ENCODE data around the gene HEBP2. TPM values are rescaled to one million over a fixed set of nuclear protein-coding genes. Genes with fewer than 3 reads are reported as not detected.
"Not testable (repeated sequence)": the region's sequence is repeated elsewhere in the genome, so short reads cannot be mapped to it uniquely, and the experiment has no call there.

Gene HEBP2, protein sequence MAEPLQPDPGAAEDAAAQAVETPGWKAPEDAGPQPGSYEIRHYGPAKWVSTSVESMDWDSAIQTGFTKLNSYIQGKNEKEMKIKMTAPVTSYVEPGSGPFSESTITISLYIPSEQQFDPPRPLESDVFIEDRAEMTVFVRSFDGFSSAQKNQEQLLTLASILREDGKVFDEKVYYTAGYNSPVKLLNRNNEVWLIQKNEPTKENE
- total RNA-seq (2014; rRNA removed; shearing (Covaris generic)): 14.0 and 25.0 TPM in 2 replicates
- total RNA-seq (2022): 36.2 and 38.4 TPM in 2 replicates
- Bru-seq, nascent RNA: percentile 66 among the genes with signal in this experiment
- percentile 71 among the genes with signal in this experiment for BruChase-seq, experiment 1, labeled RNA remaining after a 6-hour chase
- BruChase-seq, experiment 2, labeled RNA remaining after a 2-hour chase: percentile 68 among the genes with signal in this experiment
- long read RNA-seq, full-length matches to known transcripts: 124 of 134 reads
- long read RNA-seq, partial matches to known transcripts: 0 of 134 reads
- long read RNA-seq, other reads (novel, unspliced or antisense): 10 of 134 reads

DNA sequence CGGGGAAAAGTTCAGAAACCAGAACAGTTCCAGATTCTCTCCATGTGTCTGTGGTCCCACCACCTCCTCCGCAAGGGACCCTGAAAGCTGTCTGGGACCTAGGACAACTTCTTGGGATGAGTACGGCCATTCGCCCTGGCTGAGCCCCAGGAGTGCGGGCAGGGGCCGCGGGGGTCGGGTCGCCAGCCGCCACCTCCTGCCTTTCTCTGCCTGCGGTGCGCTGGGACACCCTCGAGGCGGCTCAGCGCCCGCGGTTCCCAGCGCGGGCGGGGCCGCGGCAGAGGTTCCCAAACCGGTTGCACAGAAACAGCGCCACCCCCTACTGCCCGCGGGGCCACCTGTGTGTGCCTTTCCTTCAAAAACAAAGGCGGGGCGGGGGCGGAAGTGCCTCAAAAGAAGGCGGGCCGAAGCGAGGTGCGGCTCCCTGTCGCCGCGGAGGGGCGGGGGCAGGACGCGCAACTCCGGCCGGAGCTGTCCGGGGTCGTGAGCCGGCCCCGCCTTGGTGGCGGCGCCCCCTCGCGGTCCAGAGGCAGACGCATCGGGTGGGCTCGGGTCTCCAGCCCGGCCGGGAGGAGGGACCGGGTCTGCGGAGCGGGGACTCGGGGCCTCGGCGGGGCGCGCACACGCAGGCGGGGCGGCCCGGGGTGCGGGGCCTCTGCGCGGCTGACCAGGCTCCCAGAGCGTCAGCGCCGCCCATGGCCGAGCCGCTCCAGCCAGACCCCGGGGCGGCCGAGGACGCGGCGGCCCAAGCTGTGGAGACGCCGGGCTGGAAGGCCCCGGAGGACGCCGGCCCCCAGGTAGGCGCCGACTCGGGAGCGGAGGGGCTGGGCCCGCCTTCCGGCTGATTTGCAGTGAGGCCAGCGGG, at the start of gene HEBP2:
TSS of gene HEBP2 (plus strand) at position 423 of the 865 bp plus-strand sequence. CDS start at position 696, 273 bp downstream.
- Histone ChIP-seq H4K20me1 (ENCODE audit: insufficient read depth, low read length) (no peaks in the 10 kb centered on the region), H3K27ac (ENCODE audit: low read depth, low read length, poor library complexity, severe bottlenecking) (peak within 1 kb of the TSS; percentile 43), H3K9me3 (ENCODE audit: low read length) (no peaks in the 10 kb centered on the region), H3K4me1 (ENCODE audit: insufficient read depth, low read length, poor library complexity, severe bottlenecking) (peaks cover 20% of the 10 kb centered on the region), H3K36me3 (ENCODE audit: insufficient read depth, low read length) (peaks cover 35% of the 10 kb centered on the region), H2AFZ (ENCODE audit: low read length) (peak within 1 kb of the TSS; percentile 88), H3K4me2 (ENCODE audit: low read length) (peak within 1 kb of the TSS; percentile 97), H3K79me2 (ENCODE audit: insufficient read depth, low read depth, low read length) (no peaks in the 10 kb centered on the region; the same call in 1 of the 2 replicates), H3K4me3 (ENCODE audit: low read depth, low read length, poor library complexity, severe bottlenecking) (peak within 1 kb of the TSS; percentile 84), H3K9me2 (ENCODE audit: insufficient read depth, low read length) (no peaks in the 10 kb centered on the region)
- BruUV-seq (replicated peaks): no TSS peak
- intact Hi-C loops (cut with micrococcal nuclease; ENCODE audit: unreplicated experiment): loop anchor here (1.0 to 10.0 kb wide), 3 partner anchors 117 to 399 kb away; no protein-coding TSS in a partner anchor
- peak; percentile 97 for DNase-seq (ENCODE audit: low spot score)
- TF ChIP-seq, protein P1, sequence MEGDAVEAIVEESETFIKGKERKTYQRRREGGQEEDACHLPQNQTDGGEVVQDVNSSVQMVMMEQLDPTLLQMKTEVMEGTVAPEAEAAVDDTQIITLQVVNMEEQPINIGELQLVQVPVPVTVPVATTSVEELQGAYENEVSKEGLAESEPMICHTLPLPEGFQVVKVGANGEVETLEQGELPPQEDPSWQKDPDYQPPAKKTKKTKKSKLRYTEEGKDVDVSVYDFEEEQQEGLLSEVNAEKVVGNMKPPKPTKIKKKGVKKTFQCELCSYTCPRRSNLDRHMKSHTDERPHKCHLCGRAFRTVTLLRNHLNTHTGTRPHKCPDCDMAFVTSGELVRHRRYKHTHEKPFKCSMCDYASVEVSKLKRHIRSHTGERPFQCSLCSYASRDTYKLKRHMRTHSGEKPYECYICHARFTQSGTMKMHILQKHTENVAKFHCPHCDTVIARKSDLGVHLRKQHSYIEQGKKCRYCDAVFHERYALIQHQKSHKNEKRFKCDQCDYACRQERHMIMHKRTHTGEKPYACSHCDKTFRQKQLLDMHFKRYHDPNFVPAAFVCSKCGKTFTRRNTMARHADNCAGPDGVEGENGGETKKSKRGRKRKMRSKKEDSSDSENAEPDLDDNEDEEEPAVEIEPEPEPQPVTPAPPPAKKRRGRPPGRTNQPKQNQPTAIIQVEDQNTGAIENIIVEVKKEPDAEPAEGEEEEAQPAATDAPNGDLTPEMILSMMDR (conservative IDR thresholded peaks at IDR 0.05; ENCODE audit: low read length): peak; percentile 76
- TF ChIP-seq EZH2phosphoT487 (IDR thresholded peaks at IDR 0.05; ENCODE audit: borderline replicate concordance, low read depth, low read length): no peak
- ChIA-PET CTCF (ENCODE audit: unreplicated experiment) (interaction anchor here (1.4 kb wide), 1 partner anchor 287 kb away, joined by 6 read pairs; no protein-coding TSS in a partner anchor), POLR2A (interaction anchor here (1.0 to 1.1 kb wide), 2 partner anchors 30 to 270 kb away, joined by 3 read pairs; no protein-coding TSS in a partner anchor)

- BruUV-seq (replicated peaks): no TSS peak
- H3K4me3 ChIP-seq (ENCODE audit: low read depth, low read length, poor library complexity, severe bottlenecking): no peak overlapping the region
- CTCF ChIA-PET (ENCODE audit: unreplicated experiment): no interaction called here
- H3K27ac ChIP-seq (ENCODE audit: low read depth, low read length, poor library complexity, severe bottlenecking): no peak overlapping the region
- H3K36me3 ChIP-seq (ENCODE audit: insufficient read depth, low read length): no peaks in the 10 kb centered on the region
- H2AFZ ChIP-seq (ENCODE audit: low read length): no peak overlapping the region
- TF ChIP-seq, protein P1 (conservative IDR thresholded peaks at IDR 0.05; ENCODE audit: low read length): no peak
- TF ChIP-seq EZH2phosphoT487 (IDR thresholded peaks at IDR 0.05; ENCODE audit: borderline replicate concordance, low read depth, low read length): no peak
- no peak for DNase-seq (ENCODE audit: low spot score)
- no peaks in the 10 kb centered on the region for H4K20me1 ChIP-seq (ENCODE audit: insufficient read depth, low read length)
- no peak overlapping the region for H3K4me2 ChIP-seq (ENCODE audit: low read length)
- no peaks in the 10 kb centered on the region for H3K9me3 ChIP-seq (ENCODE audit: low read length)
- POLR2A ChIA-PET: interaction anchor here (0.6 to 0.7 kb wide), 2 partner anchors 37 to 118 kb away, joined by 3 read pairs; no protein-coding TSS in a partner anchor
- H3K4me1 ChIP-seq (ENCODE audit: insufficient read depth, low read length, poor library complexity, severe bottlenecking): no peaks in the 10 kb centered on the region
- intact Hi-C loops (cut with micrococcal nuclease; ENCODE audit: unreplicated experiment): no loop called here
- H3K79me2 ChIP-seq (ENCODE audit: insufficient read depth, low read depth, low read length): no peaks in the 10 kb centered on the region
- H3K9me2 ChIP-seq (ENCODE audit: insufficient read depth, low read length): no peaks in the 10 kb centered on the region
Observed at GRCh38 chr6:138357928-138358327, 46.1 kb upstream of the HEBP2 start.

DNA sequence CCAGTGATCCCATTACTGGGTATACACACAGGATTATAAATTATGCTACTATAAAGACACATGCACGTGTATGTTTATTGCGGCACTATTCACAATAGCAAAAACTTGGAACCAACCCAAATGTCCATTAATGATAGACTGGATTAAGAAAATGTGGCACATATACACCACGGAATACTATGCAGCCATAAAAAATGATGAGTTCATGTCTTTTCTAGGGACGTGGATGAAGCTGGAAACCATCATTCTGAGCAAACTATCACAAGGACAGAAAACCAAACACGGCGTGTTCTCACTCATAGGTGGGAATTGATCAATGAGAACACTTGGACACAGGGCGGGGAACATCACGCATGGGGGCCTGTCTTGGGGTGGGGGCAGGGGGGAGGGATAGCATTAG, 35.3 kb upstream of the HEBP2 start:
- H3K9me3 ChIP-seq (ENCODE audit: low read length); H3K9me2 ChIP-seq (ENCODE audit: insufficient read depth, low read length); H3K79me2 ChIP-seq (ENCODE audit: insufficient read depth, low read depth, low read length); H3K4me1 ChIP-seq (ENCODE audit: insufficient read depth, low read length, poor library complexity, severe bottlenecking); H2AFZ ChIP-seq (ENCODE audit: low read length); DNase-seq (ENCODE audit: low spot score); H3K4me2 ChIP-seq (ENCODE audit: low read length); POLR2A ChIA-PET; BruUV-seq (replicated peaks); H3K36me3 ChIP-seq (ENCODE audit: insufficient read depth, low read length); H3K4me3 ChIP-seq (ENCODE audit: low read depth, low read length, poor library complexity, severe bottlenecking); H3K27ac ChIP-seq (ENCODE audit: low read depth, low read length, poor library complexity, severe bottlenecking); intact Hi-C loops (cut with micrococcal nuclease; ENCODE audit: unreplicated experiment); CTCF ChIA-PET (ENCODE audit: unreplicated experiment); H4K20me1 ChIP-seq (ENCODE audit: insufficient read depth, low read length): not testable (repeated sequence)

Measured in OCI-LY7 (cell line).